SH-SY5Y (cell line): Measurements from ENCODE around the gene SPEN.

ENCODE experiments used
- GATA2 ChIP-seq: IDR thresholded peaks from 2 replicates; pipeline ENCODE4 v1.6.1; 2011; ENCODE audit warnings: mild to moderate bottlenecking, low read depth, low read length
- GATA3 ChIP-seq: IDR thresholded peaks from 2 replicates; pipeline ENCODE4 v1.6.1; 2011; ENCODE audit warnings: low read depth, mild to moderate bottlenecking, low read length, moderate library complexity

DNA sequence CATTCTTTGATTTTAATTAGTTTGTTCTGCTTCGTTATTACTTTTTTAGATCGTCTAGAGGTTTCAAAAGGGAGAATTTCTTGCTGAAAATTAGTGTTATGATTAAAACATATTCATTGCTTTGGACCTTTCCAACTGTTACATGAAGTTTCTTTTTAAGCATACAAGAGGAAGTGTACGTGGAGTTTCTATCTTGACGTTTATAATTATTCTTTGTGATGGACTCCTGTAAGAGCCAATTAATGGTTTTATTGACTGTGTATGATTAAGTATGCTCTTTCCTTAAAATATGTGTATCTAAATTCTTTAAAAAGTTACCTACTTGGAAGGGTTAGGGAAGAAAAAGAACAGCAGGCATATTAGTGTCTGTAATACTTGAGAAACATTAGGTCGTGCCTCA lies 37.8 kb downstream of the SPEN start:
- TF ChIP-seq GATA2 (no peak), GATA3 (no peak)
